GM21528 (cell line): ENCODE measurements around the gene IMP4.
"Not testable (repeated sequence)": the region's sequence is repeated elsewhere in the genome, so short reads cannot be mapped to it uniquely, and the experiment has no call there.

Experiments
- ATAC-seq: cut with Tn5 transposase; IDR thresholded peaks from one replicate; pipeline ENCODE4 v1.9.1; 2021; ENCODE audit warnings: mild to moderate bottlenecking, moderate library complexity; ENCODE audit not compliant: unreplicated experiment, low FRiP score

The IMP4 gene

GRCh38 chr2:130342533-130343275 is at the start of gene IMP4:
Gene IMP4 (plus strand): TSS chr2:130342897. CDS start chr2:130342933, 36 bp downstream.
- peak; percentile 92 for ATAC-seq

- no peak for ATAC-seq
Measured at GRCh38 chr2:130300258-130300969, 42.3 kb upstream of the IMP4 start.

- ATAC-seq: no peak
Measured at GRCh38 chr2:130300970-130301348, 41.7 kb upstream of the IMP4 start.

DNA sequence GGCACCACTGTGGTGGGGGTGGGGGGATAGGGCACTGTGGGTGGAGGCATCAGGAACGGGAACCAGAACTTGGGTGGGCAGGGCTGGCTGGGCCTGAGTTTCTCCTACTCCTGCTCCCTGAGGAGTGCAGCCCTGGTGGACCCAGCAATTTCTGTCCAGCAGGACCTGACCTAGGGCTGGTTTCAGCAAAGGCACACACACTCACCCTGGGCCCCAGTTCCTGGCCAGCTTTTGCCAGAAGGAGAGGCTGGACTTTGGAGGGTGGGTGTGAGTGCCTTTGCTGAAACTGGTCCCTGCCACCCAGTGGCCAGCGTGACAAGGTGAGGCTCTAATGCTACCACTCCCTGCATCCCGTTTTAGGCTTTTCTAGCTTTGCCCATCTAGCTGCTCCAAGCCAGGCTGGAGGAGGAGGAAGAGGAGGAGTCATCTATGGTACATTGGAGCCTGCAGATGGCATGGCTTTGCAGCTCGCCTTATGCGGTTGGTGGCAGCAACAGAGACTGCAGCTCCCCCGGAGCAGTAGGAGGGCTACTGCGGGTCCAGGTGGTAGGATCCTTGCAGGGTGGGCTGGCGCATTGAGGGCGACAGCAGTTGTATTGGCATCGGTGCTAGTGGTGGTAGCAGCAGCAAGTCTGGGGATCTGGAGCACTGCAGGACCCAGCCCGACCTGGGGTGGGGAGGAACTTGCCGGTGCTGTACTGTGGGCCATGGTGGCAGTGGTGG is 40.4 kb upstream of the IMP4 start:
- ATAC-seq: no peak

- ATAC-seq: peak; percentile 78
Measured at GRCh38 chr2:130303169-130303568, 39.5 kb upstream of the IMP4 start.

DNA sequence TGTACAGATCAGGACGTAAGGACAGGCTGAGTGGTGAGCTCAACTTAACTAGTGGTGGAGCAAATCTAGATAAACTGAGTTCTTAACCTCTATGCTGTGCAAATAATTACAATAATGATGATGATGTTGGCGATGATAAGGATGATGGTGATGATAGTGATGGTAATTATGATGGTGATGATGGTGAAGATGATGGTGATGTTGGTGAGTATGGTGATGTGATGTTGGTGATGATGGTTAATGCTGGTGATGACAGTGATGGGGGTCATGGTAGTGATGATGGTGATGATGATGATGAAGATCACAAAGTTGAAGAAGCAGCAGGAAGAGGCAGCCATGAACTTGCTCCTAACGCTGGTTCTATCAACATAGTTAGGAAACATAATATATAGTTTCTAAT is 38.0 kb upstream of the IMP4 start:
- no peak for ATAC-seq

- ATAC-seq: no peak
Measured at GRCh38 chr2:130307850-130308249, 34.8 kb upstream of the IMP4 start.

DNA sequence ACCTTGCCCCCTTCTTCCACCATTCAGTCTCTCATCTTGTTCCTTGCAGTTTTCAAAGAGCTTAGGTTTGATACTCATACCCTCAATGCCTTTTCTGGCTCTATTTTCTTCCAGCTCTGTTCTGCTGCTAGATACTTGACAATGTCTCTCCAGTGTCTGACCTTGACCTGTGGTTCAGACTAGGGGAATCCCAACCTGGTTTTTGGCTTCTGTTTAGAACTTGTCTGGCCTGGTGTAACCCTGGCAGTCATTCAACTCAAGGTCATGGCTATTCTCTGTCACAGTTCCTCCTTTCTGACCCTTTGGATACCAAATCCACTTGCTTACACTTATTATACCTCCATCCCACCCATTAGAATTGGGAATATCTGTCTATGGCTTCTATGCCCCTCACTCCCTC is 31.8 kb upstream of the IMP4 start:
- no peak for ATAC-seq

DNA sequence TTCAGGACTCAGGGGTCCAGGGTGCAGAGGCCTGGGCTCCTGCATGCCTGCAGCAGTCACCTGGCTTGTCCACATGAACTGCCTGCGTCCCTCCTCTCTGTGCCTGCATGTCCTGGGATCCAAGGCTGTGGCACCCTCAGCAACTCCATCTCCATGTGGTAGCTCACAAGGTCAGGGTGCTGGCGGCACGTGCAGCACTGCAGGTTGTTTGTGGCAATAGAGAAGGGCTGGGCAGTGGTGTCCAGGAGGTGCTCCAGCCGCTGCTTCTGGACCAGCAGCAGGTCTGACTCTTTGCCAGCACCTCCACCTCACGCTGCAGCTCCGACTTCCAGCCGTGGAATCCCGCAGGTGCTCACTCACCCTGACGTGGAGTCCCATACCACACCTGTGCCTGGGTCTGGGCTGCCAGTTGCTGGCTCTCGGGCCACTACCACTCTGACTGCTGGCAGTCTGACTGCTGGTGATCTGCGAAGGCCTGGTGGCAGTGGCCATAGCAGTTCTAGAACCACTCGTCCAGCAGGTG is 28.8 kb upstream of the IMP4 start:
- ATAC-seq: no peak

DNA sequence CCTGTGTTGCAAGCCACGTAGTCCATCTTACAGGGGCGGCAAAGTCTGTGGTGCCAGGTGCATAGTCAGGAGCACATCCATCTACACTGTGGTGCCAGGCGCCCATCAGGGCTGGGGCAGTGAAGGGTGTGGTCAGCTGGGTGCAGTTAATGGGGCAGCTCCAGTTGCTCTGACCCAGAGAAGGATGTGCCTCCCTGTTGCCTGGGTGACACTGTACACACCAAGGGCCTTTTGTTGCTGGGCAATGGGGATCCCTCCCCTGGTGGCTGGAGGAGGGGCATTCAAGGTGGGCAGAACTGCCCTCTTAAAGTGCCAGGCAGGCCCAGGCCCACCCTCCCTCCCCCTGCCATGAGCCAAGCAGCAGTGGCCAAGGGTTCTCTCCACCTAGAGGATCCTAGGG is 28.3 kb upstream of the IMP4 start:
- no peak for ATAC-seq

DNA sequence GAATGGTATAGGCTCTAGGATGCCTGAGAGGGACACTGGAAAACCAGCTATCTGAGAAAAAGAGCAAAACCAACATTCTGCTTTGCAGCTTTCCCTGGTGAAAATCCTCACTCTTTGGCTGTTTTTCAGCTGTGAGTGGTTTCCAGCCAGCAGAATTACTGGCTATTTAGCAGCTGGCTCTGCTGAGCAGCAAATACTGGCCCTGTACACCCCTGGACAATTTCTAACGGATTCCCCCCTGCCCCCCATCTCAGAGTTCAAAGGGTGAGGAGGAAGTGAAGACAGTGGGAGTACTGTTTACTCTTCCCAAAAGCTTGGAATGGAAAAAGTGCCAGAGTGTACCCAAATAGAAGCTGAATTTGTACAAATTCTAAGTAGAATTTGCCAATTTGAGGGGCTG is 26.1 kb upstream of the IMP4 start:
- no peak for ATAC-seq

GRCh38 chr2:130318906-130319305 is 23.8 kb upstream of the IMP4 start:
- ATAC-seq: no peak

DNA sequence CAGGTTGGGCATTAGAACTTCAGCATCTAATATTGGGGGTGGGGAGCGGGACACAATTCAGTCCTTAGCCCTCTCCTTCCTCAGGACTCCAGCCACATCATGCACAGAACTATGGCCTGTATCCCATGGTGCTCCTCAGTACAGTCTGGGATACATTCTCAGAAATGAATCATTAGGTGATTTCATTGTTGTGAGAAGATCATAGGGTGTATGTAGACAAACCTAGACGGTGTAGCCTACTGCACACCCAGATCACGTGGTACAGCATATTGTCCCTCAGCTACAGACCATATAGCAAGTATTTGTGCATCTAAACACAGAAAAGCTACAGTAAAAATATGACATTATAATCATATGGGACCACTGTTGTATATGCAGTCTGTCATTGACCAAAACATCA is 23.2 kb upstream of the IMP4 start:
- no peak for ATAC-seq

DNA sequence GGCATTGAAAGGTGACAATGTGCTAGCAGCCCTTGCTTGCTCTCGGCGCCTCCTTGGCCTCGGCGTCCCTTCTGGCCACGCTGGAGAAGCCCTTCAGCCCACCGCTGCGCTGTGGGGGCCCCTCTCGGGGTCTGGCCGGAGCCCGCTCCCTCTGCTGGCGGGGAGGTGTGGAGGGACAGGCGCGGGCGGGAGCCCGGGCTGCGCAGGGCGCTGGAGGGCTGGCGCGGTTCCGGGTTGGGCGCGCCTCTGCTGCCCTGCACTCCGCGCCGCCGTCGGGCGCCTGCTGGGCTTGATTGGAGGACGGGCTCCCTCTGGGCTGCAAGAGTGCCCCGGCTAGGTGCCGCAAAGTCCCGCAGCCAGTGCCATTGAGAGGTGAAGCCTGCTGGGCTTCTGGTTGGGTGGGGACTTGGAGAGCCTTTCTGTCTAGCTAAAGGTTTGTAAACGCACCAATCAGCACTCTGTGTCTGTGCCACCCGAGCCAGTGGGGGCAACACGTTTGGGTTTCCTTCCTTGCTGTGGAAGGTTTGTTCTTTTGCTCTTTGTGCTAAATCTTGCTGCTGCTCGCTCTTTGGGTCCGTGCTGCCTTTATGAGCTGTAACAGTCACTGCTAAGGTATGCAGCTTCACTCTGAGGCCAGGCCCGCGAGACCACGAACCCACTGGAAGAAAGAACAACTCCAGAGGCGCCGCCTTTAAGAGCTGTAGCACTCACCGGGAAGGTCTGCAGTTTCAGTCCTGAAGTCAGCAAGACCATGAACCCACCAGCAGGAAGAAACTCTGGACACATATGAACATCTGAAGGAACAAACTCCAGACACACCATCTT is 14.8 kb upstream of the IMP4 start:
- ATAC-seq: no peak

GRCh38 chr2:130328710-130329109 is 14.0 kb upstream of the IMP4 start:
- no peak for ATAC-seq

DNA sequence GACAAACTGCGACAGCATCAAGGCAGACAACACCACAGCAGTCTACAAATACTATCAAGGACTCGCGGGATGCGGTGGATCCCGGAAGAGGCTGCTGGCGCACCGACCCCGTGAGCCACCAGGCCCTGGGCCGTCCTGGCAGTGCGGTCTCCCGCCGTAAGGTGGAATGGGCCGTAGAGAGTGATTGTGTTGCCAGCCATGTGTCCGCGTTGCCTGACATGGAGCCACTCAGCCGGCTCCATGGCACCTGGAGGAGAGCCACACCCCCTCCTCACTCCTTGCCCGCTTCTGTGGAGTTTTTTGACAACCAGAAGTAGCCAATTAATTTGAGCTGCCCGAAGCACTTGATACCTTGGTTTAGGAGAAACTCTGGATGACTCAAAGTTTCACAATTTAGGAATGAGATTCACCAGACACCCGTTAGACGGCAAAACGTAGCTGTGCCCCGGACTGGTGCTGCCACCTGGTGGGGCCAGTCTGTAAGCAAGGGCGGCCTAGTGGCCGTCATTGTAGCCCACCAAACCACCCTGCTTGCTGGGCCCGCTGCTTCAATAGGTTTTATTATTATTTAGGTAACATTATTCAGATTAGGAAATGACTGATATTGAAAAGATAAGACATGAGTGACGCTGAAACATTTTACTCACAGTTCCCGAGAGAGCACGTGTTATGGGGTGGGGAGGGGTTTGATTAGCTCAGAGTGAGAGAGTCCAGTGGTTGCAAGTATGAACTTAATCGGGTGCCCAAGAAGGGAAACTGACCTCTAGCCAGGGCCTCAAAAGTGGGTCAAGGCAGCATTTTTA is 10.2 kb upstream of the IMP4 start:
- ATAC-seq: peak; percentile 79

- ATAC-seq: not testable (repeated sequence)
Measured at GRCh38 chr2:130333253-130333652, 9.4 kb upstream of the IMP4 start.

- ATAC-seq: no peak
Measured at GRCh38 chr2:130334026-130334425, 8.7 kb upstream of the IMP4 start.

DNA sequence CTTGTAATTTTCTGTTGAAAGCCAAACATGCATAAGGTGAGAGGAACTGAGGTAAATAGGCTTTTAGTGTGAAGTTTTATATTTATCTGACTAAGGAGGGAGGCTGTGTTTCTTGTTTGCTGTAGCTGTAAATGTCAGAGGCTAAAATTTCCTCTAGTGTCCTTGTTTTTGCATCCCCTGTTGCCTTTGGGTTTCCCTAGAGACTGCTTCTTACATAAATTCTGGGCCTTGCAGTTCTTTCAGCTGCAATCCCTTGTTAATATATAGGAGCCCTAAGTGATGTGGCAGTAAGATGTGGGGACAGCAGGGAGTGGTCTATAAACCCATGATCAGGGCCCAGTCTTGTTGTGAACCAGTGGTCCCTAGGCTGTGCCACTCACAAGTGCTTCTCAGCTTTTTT is 7.5 kb upstream of the IMP4 start:
- no peak for ATAC-seq
